PC-3 (cell line): Measurements from ENCODE around the gene IFFO2.

Experiments
- CTCF ChIP-seq: fragments of 300-600 bp; sonication (generic); conservative IDR thresholded peaks from 2 replicates; pipeline ENCODE4 v1.5.1; 2017; ENCODE audit warnings: antibody characterized with exemption, low read depth, mild to moderate bottlenecking, low read length
- EZH2 ChIP-seq: fragments of 300-600 bp; sonication (generic); IDR thresholded peaks from one replicate; pipeline ENCODE4 v1.6.1; 2017; ENCODE audit warnings: antibody characterized with exemption, mild to moderate bottlenecking, low read length; ENCODE audit not compliant: unreplicated experiment
- EZH2phosphoT487 ChIP-seq: fragments of 300-600 bp; sonication (generic); IDR thresholded peaks from 2 replicates; pipeline ENCODE4 v1.6.1; 2018; ENCODE audit warnings: mild to moderate bottlenecking, antibody characterized with exemption, low read length, borderline replicate concordance

DNA sequence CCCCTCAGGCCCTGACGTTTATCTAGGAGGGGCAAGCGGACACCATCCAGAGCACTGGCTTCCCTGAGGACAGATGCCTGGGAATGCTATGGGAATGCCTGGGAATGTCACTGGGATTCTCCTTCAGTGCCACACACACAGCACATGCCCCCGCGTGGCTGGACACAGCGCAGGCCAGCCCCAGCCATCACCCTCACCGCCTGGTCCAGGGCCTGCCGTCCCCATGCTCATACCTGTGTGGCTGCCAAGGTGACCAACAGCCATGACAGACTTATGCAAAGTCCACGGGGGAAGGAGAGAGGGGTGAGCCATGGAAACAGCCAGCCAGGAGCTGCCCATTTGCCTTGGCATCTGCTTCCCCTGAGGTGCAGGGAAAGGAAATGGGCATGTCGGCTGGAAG lies 91.3 kb downstream of the IFFO2 start:
- TF ChIP-seq CTCF (no peak), EZH2 (no peak), EZH2phosphoT487 (no peak)
